H1 (cell line): ENCODE data around the gene DDB1.
A peak's percentile ranks its signal among the peaks of the same experiment; 100 is the strongest.

Source experiments
- CTCF ChIP-seq, 3 experiments: IDR thresholded peaks; 1 replicate in 2 of 3; 2 replicates in 1 of 3; pipeline versions ENCODE4 v1.5.1 to v1.6.1; 2011; ENCODE audit warnings: low read length in 3 of 3, mild to moderate bottlenecking in 3 of 3, inconsistent platforms in 2 of 3, low read depth in 1 of 3, moderate library complexity in 1 of 3; ENCODE audit not compliant: insufficient read depth in 1 of 3; ENCODE audit errors: control extremely low read depth in 1 of 3
- POLR2AphosphoS5 ChIP-seq: IDR thresholded peaks from 2 replicates; pipeline ENCODE4 v1.6.1; 2011; ENCODE audit warnings: low read depth, low read length

- TF ChIP-seq CTCF (IDR thresholded peaks at IDR 0.05; ENCODE audit: control extremely low read depth in 1 of 3, insufficient read depth in 1 of 3, low read depth in 1 of 3, low read length in 3 of 3): 0 out of 4 replicates have a peak, but pooled peaks of 1 of the 3 experiments have one; percentile 10
- TF ChIP-seq POLR2AphosphoS5: peak; percentile 43; the same call in 1 of the 2 replicates
These were observed 37.9 kb downstream of the DDB1 start, which contains the start of gene VWCE for GRCh38 chr11:61294717-61295595.
